ENCODE measurements around the gene KLHL36. TPM values are rescaled to one million over a fixed set of nuclear protein-coding genes. Genes with fewer than 3 reads are reported as not detected.

Gene KLHL36
- total and polyA plus RNA-seq, 4 donors, result 11.5 to 53.6 (median 16.9) TPM

DNA sequence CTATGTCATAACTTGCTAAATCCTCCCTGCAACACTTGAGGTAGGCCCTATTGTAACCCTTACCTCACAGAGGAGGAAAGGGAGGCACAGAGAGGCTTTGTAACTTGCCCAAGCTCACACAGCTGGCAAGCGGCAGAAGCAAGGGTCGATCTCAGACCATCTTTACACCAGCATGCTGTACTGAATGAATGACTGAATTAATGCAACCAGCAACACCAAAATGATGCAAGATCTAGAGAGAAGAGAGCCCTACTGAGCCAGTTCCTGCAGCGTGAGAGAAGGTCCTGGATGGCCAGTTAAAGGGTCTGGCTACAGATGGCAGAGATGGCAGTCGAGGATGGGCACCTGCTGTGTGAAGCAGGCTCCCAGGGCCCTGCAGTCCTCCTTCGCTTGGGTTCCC lies 8.2 kb upstream of the KLHL36 start:
- Histone ChIP-seq H3K9ac (ENCODE audit: low read depth in 1 of 2, low read length in 2 of 2) (no peak overlapping the region), H3K36me3 (ENCODE audit: control insufficient read depth in 4 of 4, insufficient read depth in 3 of 4, low read depth in 1 of 4, low read length in 3 of 4) (no peaks in the 10 kb centered on the region), H3K9me3 (ENCODE audit: control insufficient read depth in 4 of 4, low read length in 3 of 4) (no peaks in the 10 kb centered on the region), H3K27ac (ENCODE audit: low read depth in 1 of 2, low read length in 2 of 2) (no peak overlapping the region), H3K4me1 (ENCODE audit: control insufficient read depth in 4 of 4, insufficient read depth in 4 of 4, low read length in 3 of 4) (peaks cover 0 to 18% (median 10%) of the 10 kb centered on the region in 4 donors), H3K27me3 (ENCODE audit: control insufficient read depth in 4 of 4, insufficient read depth in 4 of 4, low read length in 3 of 4) (no peaks in the 10 kb centered on the region), H3K4me3 (ENCODE audit: low read depth in 1 of 3, low read length in 3 of 3) (no peak overlapping the region)
- DNase-seq (ENCODE audit: low spot score), result no peak
- no peak for TF ChIP-seq NR2F2 (IDR thresholded peaks at IDR 0.05)
- TF ChIP-seq, protein P1, sequence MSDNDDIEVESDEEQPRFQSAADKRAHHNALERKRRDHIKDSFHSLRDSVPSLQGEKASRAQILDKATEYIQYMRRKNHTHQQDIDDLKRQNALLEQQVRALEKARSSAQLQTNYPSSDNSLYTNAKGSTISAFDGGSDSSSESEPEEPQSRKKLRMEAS (IDR thresholded peaks at IDR 0.05), result no peak
- no peak for TF ChIP-seq HNF4A (conservative IDR thresholded peaks at IDR 0.05)
- TF ChIP-seq FOXA1 (IDR thresholded peaks at IDR 0.05), result no peak
- no peak for TF ChIP-seq JUND (IDR thresholded peaks at IDR 0.05)
- no peak for TF ChIP-seq SP1 (IDR thresholded peaks at IDR 0.05)
- TF ChIP-seq HNF4G (IDR thresholded peaks at IDR 0.05), result no peak
- TF ChIP-seq, protein P2, sequence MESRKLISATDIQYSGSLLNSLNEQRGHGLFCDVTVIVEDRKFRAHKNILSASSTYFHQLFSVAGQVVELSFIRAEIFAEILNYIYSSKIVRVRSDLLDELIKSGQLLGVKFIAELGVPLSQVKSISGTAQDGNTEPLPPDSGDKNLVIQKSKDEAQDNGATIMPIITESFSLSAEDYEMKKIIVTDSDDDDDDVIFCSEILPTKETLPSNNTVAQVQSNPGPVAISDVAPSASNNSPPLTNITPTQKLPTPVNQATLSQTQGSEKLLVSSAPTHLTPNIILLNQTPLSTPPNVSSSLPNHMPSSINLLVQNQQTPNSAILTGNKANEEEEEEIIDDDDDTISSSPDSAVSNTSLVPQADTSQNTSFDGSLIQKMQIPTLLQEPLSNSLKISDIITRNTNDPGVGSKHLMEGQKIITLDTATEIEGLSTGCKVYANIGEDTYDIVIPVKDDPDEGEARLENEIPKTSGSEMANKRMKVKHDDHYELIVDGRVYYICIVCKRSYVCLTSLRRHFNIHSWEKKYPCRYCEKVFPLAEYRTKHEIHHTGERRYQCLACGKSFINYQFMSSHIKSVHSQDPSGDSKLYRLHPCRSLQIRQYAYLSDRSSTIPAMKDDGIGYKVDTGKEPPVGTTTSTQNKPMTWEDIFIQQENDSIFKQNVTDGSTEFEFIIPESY (IDR thresholded peaks at IDR 0.05), result no peak
- no peak for TF ChIP-seq FOXA2 (IDR thresholded peaks at IDR 0.05)
- TF ChIP-seq RXRA (IDR thresholded peaks at IDR 0.05), result no peak
- TF ChIP-seq, protein P3, sequence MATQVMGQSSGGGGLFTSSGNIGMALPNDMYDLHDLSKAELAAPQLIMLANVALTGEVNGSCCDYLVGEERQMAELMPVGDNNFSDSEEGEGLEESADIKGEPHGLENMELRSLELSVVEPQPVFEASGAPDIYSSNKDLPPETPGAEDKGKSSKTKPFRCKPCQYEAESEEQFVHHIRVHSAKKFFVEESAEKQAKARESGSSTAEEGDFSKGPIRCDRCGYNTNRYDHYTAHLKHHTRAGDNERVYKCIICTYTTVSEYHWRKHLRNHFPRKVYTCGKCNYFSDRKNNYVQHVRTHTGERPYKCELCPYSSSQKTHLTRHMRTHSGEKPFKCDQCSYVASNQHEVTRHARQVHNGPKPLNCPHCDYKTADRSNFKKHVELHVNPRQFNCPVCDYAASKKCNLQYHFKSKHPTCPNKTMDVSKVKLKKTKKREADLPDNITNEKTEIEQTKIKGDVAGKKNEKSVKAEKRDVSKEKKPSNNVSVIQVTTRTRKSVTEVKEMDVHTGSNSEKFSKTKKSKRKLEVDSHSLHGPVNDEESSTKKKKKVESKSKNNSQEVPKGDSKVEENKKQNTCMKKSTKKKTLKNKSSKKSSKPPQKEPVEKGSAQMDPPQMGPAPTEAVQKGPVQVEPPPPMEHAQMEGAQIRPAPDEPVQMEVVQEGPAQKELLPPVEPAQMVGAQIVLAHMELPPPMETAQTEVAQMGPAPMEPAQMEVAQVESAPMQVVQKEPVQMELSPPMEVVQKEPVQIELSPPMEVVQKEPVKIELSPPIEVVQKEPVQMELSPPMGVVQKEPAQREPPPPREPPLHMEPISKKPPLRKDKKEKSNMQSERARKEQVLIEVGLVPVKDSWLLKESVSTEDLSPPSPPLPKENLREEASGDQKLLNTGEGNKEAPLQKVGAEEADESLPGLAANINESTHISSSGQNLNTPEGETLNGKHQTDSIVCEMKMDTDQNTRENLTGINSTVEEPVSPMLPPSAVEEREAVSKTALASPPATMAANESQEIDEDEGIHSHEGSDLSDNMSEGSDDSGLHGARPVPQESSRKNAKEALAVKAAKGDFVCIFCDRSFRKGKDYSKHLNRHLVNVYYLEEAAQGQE (IDR thresholded peaks at IDR 0.05), result no peak
- TF ChIP-seq, protein P4, sequence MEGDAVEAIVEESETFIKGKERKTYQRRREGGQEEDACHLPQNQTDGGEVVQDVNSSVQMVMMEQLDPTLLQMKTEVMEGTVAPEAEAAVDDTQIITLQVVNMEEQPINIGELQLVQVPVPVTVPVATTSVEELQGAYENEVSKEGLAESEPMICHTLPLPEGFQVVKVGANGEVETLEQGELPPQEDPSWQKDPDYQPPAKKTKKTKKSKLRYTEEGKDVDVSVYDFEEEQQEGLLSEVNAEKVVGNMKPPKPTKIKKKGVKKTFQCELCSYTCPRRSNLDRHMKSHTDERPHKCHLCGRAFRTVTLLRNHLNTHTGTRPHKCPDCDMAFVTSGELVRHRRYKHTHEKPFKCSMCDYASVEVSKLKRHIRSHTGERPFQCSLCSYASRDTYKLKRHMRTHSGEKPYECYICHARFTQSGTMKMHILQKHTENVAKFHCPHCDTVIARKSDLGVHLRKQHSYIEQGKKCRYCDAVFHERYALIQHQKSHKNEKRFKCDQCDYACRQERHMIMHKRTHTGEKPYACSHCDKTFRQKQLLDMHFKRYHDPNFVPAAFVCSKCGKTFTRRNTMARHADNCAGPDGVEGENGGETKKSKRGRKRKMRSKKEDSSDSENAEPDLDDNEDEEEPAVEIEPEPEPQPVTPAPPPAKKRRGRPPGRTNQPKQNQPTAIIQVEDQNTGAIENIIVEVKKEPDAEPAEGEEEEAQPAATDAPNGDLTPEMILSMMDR (IDR thresholded peaks at IDR 0.05; ENCODE audit: low read depth, low read length, missing input control), result no peak
- WGBS, result 99% methylated on average over 5 of the region's 5 CpGs

DNA sequence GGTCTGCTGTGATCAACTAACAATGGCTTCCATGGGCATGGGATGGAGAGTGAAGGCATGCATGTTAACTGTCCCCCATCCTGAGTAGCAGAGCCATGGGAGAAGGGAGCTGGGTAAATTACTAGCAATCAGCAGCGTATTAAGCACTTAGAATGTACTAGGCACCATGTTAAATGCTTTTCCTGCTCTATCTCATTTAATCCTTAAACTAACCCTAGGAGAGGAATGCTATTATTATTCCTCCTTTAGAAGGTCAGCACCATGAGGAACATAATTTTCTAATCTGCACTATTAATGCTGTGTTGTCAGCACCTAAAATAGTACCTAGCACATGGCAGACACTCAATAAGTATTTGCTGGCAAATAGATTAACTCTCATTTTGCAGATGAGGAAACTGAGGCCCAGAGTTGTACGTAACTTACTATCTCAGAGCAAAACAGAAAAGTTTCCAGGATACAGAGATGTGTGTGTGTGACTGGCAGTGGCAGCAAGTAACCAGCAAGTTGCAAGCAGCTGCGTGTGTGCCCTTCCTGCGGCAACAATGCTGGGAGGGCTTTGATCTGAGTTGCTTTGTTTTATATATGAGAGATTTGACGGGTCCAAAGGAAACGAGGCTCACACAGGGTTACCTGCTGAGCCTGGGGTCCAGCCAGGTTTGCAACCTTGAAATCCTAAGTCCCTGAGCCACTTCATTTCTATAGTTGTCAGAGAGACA lies 6.5 kb upstream of the KLHL36 start:
- no peak for DNase-seq (ENCODE audit: low spot score)
- Histone ChIP-seq H3K27ac (ENCODE audit: low read depth in 1 of 2, low read length in 2 of 2) (no peak overlapping the region), H3K36me3 (ENCODE audit: control insufficient read depth in 4 of 4, insufficient read depth in 3 of 4, low read depth in 1 of 4, low read length in 3 of 4) (no peaks in the 10 kb centered on the region), H3K9me3 (ENCODE audit: control insufficient read depth in 4 of 4, low read length in 3 of 4) (no peaks in the 10 kb centered on the region), H3K9ac (ENCODE audit: low read depth in 1 of 2, low read length in 2 of 2) (no peak overlapping the region), H3K4me3 (ENCODE audit: low read depth in 1 of 3, low read length in 3 of 3) (no peak overlapping the region), H3K4me1 (ENCODE audit: control insufficient read depth in 4 of 4, insufficient read depth in 4 of 4, low read length in 3 of 4) (peaks cover 0 to 12% (median 6%) of the 10 kb centered on the region in 4 donors), H3K27me3 (ENCODE audit: control insufficient read depth in 4 of 4, insufficient read depth in 4 of 4, low read length in 3 of 4) (no peaks in the 10 kb centered on the region)
- TF ChIP-seq, protein P1 (IDR thresholded peaks at IDR 0.05), result no peak
- TF ChIP-seq NR2F2 (IDR thresholded peaks at IDR 0.05) (no peak), EGR1 (IDR thresholded peaks at IDR 0.05; ENCODE audit: low read depth in 2 of 2) (no peak), HNF4G (IDR thresholded peaks at IDR 0.05) (no peak), YY1 (IDR thresholded peaks at IDR 0.05) (no peak)
- TF ChIP-seq, protein P4 (IDR thresholded peaks at IDR 0.05; ENCODE audit: low read depth, low read length, missing input control), result no peak
- WGBS, result 93% methylated on average over 6 of the region's 6 CpGs

Measured in liver (tissue), 9 donors.